Fibroblast of skin of right biceps (primary cell): ENCODE measurements around the gene AP1G2.
"Not testable (repeated sequence)": the region's sequence is repeated elsewhere in the genome, so short reads cannot be mapped to it uniquely, and the experiment has no call there.

Experiments used
- DNase-seq: peaks from one replicate; pipeline ENCODE4 v3.0.0-alpha.2; 2013

The AP1G2 gene

GRCh38 chr14:23555882-23556699, 11.5 kb downstream of the AP1G2 start, which contains the start of gene THTPA:
Gene THTPA (plus strand): TSS chr14:23556271. CDS start chr14:23556758, 487 bp downstream.
- peak; percentile 87 for DNase-seq

GRCh38 chr14:23555533-23555881, 12.1 kb downstream of the AP1G2 start:
- DNase-seq, result no peak

- peak; percentile 62 for DNase-seq
Measured at GRCh38 chr14:23551266-23552028, 16.1 kb downstream of the AP1G2 start, which contains the start of gene ZFHX2. Gene ZFHX2 (minus strand): TSS chr14:23551765. CDS start chr14:23535325, 16,440 bp downstream.

GRCh38 chr14:23550812-23551265, 16.8 kb downstream of the AP1G2 start:
- no peak for DNase-seq

- DNase-seq, result no peak
Measured at GRCh38 chr14:23550131-23550811, 17.3 kb downstream of the AP1G2 start.

GRCh38 chr14:23548351-23549318, 19.0 kb downstream of the AP1G2 start:
- peak; percentile 75 for DNase-seq

GRCh38 chr14:23547924-23548323, 19.7 kb downstream of the AP1G2 start:
- DNase-seq, result no peak

GRCh38 chr14:23546450-23547035, 21.0 kb downstream of the AP1G2 start:
- no peak for DNase-seq

GRCh38 chr14:23545740-23546365, 21.7 kb downstream of the AP1G2 start:
- no peak for DNase-seq

GRCh38 chr14:23544511-23545447, 22.8 kb downstream of the AP1G2 start:
- no peak for DNase-seq

GRCh38 chr14:23543403-23543802, 24.2 kb downstream of the AP1G2 start:
- DNase-seq, result no peak

GRCh38 chr14:23542261-23542660, 25.3 kb downstream of the AP1G2 start:
- DNase-seq, result no peak

- no peak for DNase-seq
Measured at GRCh38 chr14:23540141-23540469, 27.5 kb downstream of the AP1G2 start.

GRCh38 chr14:23539248-23540140, 28.1 kb downstream of the AP1G2 start:
- peak; percentile 41 for DNase-seq

- DNase-seq, result peak; percentile 49
Measured at GRCh38 chr14:23538785-23539184, 28.8 kb downstream of the AP1G2 start.

- no peak for DNase-seq
Measured at GRCh38 chr14:23538050-23538718, 29.4 kb downstream of the AP1G2 start.

- DNase-seq, result peak; percentile 20
Measured at GRCh38 chr14:23537351-23538049, 30.1 kb downstream of the AP1G2 start.

- DNase-seq, result not testable (repeated sequence)
Measured at GRCh38 chr14:23536906-23537305, 30.7 kb downstream of the AP1G2 start.
